Smooth muscle cell (in vitro differentiated cells): ENCODE results near the gene RAP1B. TPM values are rescaled to one million over a fixed set of nuclear protein-coding genes. Genes with fewer than 3 reads are reported as not detected.

Experiments
- DNase-seq: peaks from one replicate; lab custom pipeline; 2025; ENCODE audit not compliant: unreplicated experiment; lab: John Stamatoyannopoulos, UW
- H2AFZ ChIP-seq: fragments of 200-600 bp; sonication (generic); 2 replicates; pipeline ENCODE4 v1.6.0; 2016; ENCODE audit warnings: antibody characterized with exemption, low read depth, mild to moderate bottlenecking
- H3F3A ChIP-seq: fragments of 200-600 bp; sonication (generic); 2 replicates; pipeline ENCODE4 v1.6.0; 2017; ENCODE audit warnings: antibody characterized with exemption, low read depth
- H3K27ac ChIP-seq: fragments of 200-600 bp; sonication (generic); 2 replicates; pipeline ENCODE4 v1.5.1; 2016; ENCODE audit warnings: low read depth, mild to moderate bottlenecking
- H3K27me3 ChIP-seq: fragments of 200-600 bp; sonication (generic); 2 replicates; pipeline ENCODE4 v1.6.1; 2016; ENCODE audit warnings: low read depth, mild to moderate bottlenecking
- H3K36me3 ChIP-seq: fragments of 200-600 bp; sonication (generic); 2 replicates; pipeline ENCODE4 v1.5.1; 2016; ENCODE audit warnings: low read depth
- H3K4me1 ChIP-seq: fragments of 200-600 bp; sonication (generic); 2 replicates; pipeline ENCODE4 v1.5.1; 2016; ENCODE audit warnings: low read depth
- H3K4me2 ChIP-seq: fragments of 200-600 bp; sonication (generic); 2 replicates; pipeline ENCODE4 v1.6.0; 2016; ENCODE audit warnings: mild to moderate bottlenecking
- H3K4me3 ChIP-seq: fragments of 200-600 bp; sonication (generic); 2 replicates; pipeline ENCODE4 v1.5.1; 2016; ENCODE audit warnings: mild to moderate bottlenecking
- H3K79me2 ChIP-seq: fragments of 200-600 bp; sonication (generic); 2 replicates; pipeline ENCODE4 v1.6.0; 2016; ENCODE audit warnings: low read depth, mild to moderate bottlenecking
- H3K9ac ChIP-seq: fragments of 200-600 bp; sonication (generic); 2 replicates; pipeline ENCODE4 v1.6.0; 2016; ENCODE audit warnings: low read depth
- H3K9me3 ChIP-seq: fragments of 200-600 bp; sonication (generic); replicated peaks from 2 replicates; pipeline ENCODE4 v1.5.1; 2016; ENCODE audit warnings: low read depth
- H4K20me1 ChIP-seq: fragments of 200-600 bp; sonication (generic); 2 replicates; pipeline ENCODE4 v1.6.0; 2016; ENCODE audit warnings: low read depth
- WGBS: methylation state at CpG from one replicate; pipeline ENCODE4 v1.1.7; 2016; ENCODE audit warnings: low lambda C conversion rate; 5-methylcytosine and 5-hydroxymethylcytosine counted together
- polyA plus RNA-seq: library from polyadenylated mRNA; unstranded; fragments of >200 nt; fragmentation: Nextera tagmentation; extraction: Ambion mirVana; gene quantifications from 2 replicates; pipeline ENCODE4 v1.2.1, GENCODE V29; 2016
- total RNA-seq: library from RNA; depleted of rRNA; stranded (reverse); fragments of >200 nt; gene quantifications from 2 replicates; pipeline ENCODE4 v1.2.3, GENCODE V29; 2014
- TF ChIP-seq, protein P1 (sequence below): fragments of 200-600 bp; sonication (generic); IDR thresholded peaks from 2 replicates; pipeline ENCODE4 v1.5.1; 2017; ENCODE audit warnings: borderline replicate concordance, mild to moderate bottlenecking, antibody characterized with exemption; ENCODE audit not compliant: insufficient read depth, poor library complexity, severe bottlenecking

Gene RAP1B
- total and polyA plus RNA-seq, 2 experiments from 2014 or later, result 236 to 275 TPM

DNA sequence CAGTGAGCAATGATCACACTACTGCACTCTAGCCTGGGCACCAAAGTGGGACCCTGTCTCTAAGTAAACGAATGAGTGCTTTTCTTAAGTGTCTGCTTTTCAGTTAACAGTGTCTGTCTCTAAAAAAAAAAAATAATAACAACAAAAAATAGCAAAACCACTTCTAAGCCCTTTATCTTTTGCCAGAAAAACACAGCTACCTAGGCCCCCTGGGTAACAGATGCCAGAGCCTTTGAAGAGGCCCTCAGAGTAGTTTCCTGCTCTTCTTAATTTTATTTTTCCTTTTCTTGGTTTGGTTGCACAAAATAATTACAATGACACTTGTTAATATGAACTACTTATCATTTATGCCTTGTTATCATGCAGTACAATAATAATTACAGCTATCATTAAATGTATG is 32.8 kb upstream of the RAP1B start:
- Histone ChIP-seq H3K9me3 (no peaks in the 10 kb centered on the region), H3K4me1 (no peaks in the 10 kb centered on the region), H4K20me1 (no peaks in the 10 kb centered on the region), H3F3A (no peaks in the 10 kb centered on the region), H3K9ac (no peak overlapping the region), H3K79me2 (no peaks in the 10 kb centered on the region), H3K27me3 (no peaks in the 10 kb centered on the region), H2AFZ (no peak overlapping the region), H3K36me3 (no peaks in the 10 kb centered on the region), H3K27ac (no peak overlapping the region), H3K4me3 (no peak overlapping the region), H3K4me2 (no peak overlapping the region)
- no peak for DNase-seq
- WGBS, result 65% methylated on average over 1 of the region's 1 CpG
- TF ChIP-seq, protein P1, sequence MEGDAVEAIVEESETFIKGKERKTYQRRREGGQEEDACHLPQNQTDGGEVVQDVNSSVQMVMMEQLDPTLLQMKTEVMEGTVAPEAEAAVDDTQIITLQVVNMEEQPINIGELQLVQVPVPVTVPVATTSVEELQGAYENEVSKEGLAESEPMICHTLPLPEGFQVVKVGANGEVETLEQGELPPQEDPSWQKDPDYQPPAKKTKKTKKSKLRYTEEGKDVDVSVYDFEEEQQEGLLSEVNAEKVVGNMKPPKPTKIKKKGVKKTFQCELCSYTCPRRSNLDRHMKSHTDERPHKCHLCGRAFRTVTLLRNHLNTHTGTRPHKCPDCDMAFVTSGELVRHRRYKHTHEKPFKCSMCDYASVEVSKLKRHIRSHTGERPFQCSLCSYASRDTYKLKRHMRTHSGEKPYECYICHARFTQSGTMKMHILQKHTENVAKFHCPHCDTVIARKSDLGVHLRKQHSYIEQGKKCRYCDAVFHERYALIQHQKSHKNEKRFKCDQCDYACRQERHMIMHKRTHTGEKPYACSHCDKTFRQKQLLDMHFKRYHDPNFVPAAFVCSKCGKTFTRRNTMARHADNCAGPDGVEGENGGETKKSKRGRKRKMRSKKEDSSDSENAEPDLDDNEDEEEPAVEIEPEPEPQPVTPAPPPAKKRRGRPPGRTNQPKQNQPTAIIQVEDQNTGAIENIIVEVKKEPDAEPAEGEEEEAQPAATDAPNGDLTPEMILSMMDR, result no peak

DNA sequence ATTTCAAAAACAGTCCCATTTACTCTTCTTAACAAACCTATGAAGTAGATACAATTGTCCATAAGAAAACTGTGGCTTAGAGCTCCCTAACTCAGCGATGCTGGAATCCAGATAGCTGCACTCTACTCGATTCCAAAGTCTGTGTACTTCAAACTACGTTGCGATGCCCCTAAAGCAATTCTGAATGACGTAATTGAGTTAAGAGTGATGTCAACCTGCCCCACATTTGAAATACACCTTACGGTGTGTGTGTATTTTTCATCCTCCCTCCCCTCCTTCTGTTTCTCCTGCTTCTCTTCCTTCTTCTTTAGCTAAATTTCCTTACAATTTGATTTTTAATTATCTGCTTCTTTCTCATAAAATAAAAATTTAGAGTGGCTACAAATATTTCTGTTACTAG is 31.9 kb upstream of the RAP1B start:
- Histone ChIP-seq H4K20me1 (no peaks in the 10 kb centered on the region), H3K79me2 (no peaks in the 10 kb centered on the region), H3K4me3 (no peak overlapping the region), H3K4me1 (no peaks in the 10 kb centered on the region), H3K27me3 (no peaks in the 10 kb centered on the region), H3K27ac (no peak overlapping the region), H2AFZ (no peak overlapping the region), H3K9ac (no peak overlapping the region), H3K9me3 (no peaks in the 10 kb centered on the region), H3K4me2 (no peak overlapping the region), H3F3A (no peaks in the 10 kb centered on the region), H3K36me3 (no peaks in the 10 kb centered on the region)
- TF ChIP-seq, protein P1, result no peak
- no peak for DNase-seq
- 94% methylated on average over 6 of the region's 6 CpGs for WGBS

DNA sequence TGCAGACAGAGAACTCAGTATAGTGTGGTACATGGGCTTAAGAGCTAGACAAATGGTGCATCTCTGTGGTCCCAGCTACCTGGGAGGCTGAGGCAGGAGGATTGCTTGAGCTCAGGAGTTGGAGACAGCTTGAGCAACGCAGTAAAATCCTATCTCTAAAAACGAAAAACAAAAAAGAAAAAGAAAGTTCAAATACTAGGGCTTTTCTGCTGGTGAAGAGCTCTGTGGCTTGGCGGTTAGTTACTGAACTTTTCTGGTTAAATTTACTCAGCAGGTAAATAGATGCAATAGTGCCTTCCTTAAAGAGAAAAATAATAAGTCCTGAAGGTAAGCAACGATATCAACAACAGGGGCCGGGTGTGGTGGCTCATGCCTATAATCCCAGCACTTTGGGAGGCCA is 31.4 kb upstream of the RAP1B start:
- no peak overlapping the region for H3K9ac ChIP-seq
- no peaks in the 10 kb centered on the region for H3K79me2 ChIP-seq
- H3K4me2 ChIP-seq, result no peak overlapping the region
- no peak for DNase-seq
- TF ChIP-seq, protein P1, result no peak
- no peak overlapping the region for H3K4me3 ChIP-seq
- H2AFZ ChIP-seq, result no peak overlapping the region
- H3F3A ChIP-seq, result no peaks in the 10 kb centered on the region
- no peak overlapping the region for H3K27ac ChIP-seq
- H3K4me1 ChIP-seq, result no peaks in the 10 kb centered on the region
- H3K9me3 ChIP-seq, result no peaks in the 10 kb centered on the region
- no peaks in the 10 kb centered on the region for H3K36me3 ChIP-seq
- 85% methylated on average over 5 of the region's 5 CpGs for WGBS
- H3K27me3 ChIP-seq, result no peaks in the 10 kb centered on the region
- H4K20me1 ChIP-seq, result no peaks in the 10 kb centered on the region

DNA sequence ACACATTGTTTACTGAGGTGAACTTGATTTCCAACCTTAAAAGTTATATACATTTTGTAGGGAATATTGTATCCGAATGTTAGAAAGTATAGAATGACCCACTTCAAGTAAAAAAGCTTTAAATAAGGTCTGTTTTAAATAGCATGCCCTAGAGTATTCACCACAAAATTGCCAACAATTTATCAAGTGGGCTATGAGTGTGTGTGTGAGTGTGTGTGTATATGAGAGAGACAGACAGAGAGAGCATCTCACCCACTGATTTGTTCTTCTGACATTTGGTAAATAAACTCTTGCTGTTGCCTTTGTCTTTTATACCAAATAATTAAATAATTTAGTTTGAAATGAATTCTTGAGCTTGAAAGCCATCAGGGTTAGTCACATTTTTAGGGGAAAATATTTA is 29.8 kb upstream of the RAP1B start:
- no peak overlapping the region for H3K9ac ChIP-seq
- no peaks in the 10 kb centered on the region for H3K27me3 ChIP-seq
- no peak overlapping the region for H2AFZ ChIP-seq
- H3K79me2 ChIP-seq, result no peaks in the 10 kb centered on the region
- no peaks in the 10 kb centered on the region for H3K9me3 ChIP-seq
- no peaks in the 10 kb centered on the region for H3K36me3 ChIP-seq
- DNase-seq, result no peak
- H3K4me3 ChIP-seq, result no peak overlapping the region
- no peaks in the 10 kb centered on the region for H3K4me1 ChIP-seq
- WGBS, result 83% methylated on average over 1 of the region's 1 CpG
- TF ChIP-seq, protein P1, result no peak
- H3F3A ChIP-seq, result no peaks in the 10 kb centered on the region
- no peak overlapping the region for H3K27ac ChIP-seq
- H3K4me2 ChIP-seq, result no peak overlapping the region
- no peaks in the 10 kb centered on the region for H4K20me1 ChIP-seq
